ENCODE data around the gene ZBTB7B.
A peak's percentile ranks its signal among the peaks of the same experiment; 100 is the strongest.

The ZBTB7B gene

DNA sequence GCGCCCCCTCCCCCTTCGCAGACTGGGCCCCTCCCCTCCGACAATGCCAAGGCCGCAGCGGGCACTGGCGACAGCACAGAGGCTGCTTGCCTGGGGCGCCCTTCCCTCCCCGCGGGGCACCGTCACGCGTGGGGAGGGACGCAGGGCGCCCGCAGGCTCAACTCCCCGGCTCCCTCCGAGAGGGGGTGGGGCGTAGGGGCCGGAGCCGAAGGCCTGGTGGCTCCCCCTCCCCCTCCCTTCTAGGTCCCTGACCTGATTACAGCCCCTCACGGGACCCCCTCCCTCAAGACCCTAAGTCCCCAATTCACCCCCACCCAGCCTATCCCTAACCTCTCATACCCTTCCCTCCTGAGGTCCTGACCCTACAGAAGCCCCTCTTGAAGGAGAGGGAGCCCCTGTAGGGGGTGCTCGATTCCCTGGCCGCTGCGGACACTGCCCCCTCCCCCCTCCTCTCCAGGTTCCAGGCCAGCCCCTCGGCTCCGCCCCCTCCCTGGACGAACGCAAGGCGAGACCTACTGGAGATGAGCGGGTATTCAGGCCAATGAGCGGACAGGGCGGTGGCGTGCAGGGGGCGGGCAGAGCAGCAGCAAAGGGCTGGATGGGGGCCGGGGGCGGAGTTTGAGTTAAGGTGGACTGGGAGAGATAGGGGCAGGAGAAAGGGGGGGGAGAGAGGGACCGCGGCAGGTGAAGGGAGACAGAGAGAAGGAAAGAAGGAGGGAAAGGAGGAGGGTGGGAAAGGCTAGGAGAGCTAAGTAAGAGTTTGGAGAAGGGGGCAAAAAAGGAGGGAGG is 733 bp upstream of the ZBTB7B start:
- TF ChIP-seq POLR2AphosphoS5 (IDR thresholded peaks at IDR 0.05; ENCODE audit: low read depth, low read length) = no peak
- TF ChIP-seq SIN3A (IDR thresholded peaks at IDR 0.05; ENCODE audit: borderline replicate concordance, insufficient read depth, low read length) = no peak
- no peak for TF ChIP-seq FOXP2 (optimal IDR thresholded peaks at IDR 0.05; ENCODE audit: borderline replicate concordance, extremely low read depth, extremely low read length, insufficient read depth)
- TF ChIP-seq TAF1 (IDR thresholded peaks at IDR 0.05; ENCODE audit: borderline replicate concordance, insufficient read depth, low read length) = no peak
- TF ChIP-seq REST (IDR thresholded peaks at IDR 0.05; ENCODE audit: insufficient read depth in 1 of 2, low read depth in 2 of 2, low read length in 2 of 2) = no peak

- TF ChIP-seq POLR2AphosphoS5 (IDR thresholded peaks at IDR 0.05; ENCODE audit: low read depth, low read length) (no peak), SIN3A (IDR thresholded peaks at IDR 0.05; ENCODE audit: borderline replicate concordance, insufficient read depth, low read length) (no peak), FOXP2 (optimal IDR thresholded peaks at IDR 0.05; ENCODE audit: borderline replicate concordance, extremely low read depth, extremely low read length, insufficient read depth) (no peak), TAF1 (IDR thresholded peaks at IDR 0.05; ENCODE audit: borderline replicate concordance, insufficient read depth, low read length) (no peak), REST (IDR thresholded peaks at IDR 0.05; ENCODE audit: insufficient read depth in 1 of 2, low read depth in 2 of 2, low read length in 2 of 2) (no peak)
Observed at GRCh38 chr1:155003227-155003765, 694 bp downstream of the ZBTB7B start.

- TF ChIP-seq SIN3A (IDR thresholded peaks at IDR 0.05; ENCODE audit: borderline replicate concordance, insufficient read depth, low read length) = no peak
- TF ChIP-seq REST (IDR thresholded peaks at IDR 0.05; ENCODE audit: insufficient read depth in 1 of 2, low read depth in 2 of 2, low read length in 2 of 2) = 0 out of 4 replicates have a peak, but pooled peaks of 1 of the 2 experiments have one; percentile 6
Observed at GRCh38 chr1:155003766-155004351, 1.3 kb downstream of the ZBTB7B start.

DNA sequence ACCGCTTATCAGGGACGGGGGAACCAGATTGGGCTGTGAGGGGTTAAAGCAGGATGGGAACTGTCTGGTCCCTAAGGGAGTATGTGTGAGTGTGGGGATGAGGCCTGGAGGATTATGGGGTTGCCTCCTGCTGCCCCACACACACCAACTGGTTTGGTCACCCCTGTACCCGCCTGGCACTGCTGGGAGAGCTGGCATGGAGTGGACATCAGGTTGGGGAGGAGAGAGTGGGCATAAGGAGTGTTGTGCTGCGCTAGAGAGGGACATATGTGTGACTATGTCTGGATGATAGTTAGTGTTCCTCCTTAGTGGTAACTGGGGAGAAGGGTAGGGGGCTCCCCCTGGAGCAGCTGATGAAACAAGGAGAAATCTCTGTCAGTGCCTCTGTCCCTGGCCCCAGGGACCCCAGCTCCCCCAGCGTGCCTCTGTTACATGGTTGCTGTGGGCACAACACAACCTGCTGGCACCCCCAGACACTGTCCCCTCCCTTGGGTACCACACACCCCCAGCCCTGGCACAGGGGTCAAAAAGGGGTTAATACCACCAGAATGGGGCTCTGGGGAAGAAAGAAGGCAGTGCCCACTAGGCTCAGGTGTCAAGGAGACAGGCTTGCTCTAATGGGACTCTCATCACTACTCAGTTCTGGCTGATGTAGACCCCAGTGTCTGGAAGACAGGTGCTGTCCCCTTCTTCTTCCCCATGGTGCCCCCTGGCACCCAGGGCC is 1.9 kb downstream of the ZBTB7B start:
- TF ChIP-seq TAF1 (IDR thresholded peaks at IDR 0.05; ENCODE audit: borderline replicate concordance, insufficient read depth, low read length) = no peak
- no peak for TF ChIP-seq REST (IDR thresholded peaks at IDR 0.05; ENCODE audit: insufficient read depth in 1 of 2, low read depth in 2 of 2, low read length in 2 of 2)
- TF ChIP-seq POLR2AphosphoS5 (IDR thresholded peaks at IDR 0.05; ENCODE audit: low read depth, low read length) = no peak
